ENCODE measurements around the gene NUDT14. TPM values are rescaled to one million over a fixed set of nuclear protein-coding genes. Genes with fewer than 3 reads are reported as not detected.

NUDT14 gene
- total RNA-seq, 1 donor from 2014 or later: 37.4 TPM

GRCh38 chr14:105192866-105193731 lies 12.0 kb upstream of the NUDT14 start:
- H3K27ac Mint-ChIP-seq (ENCODE audit: unreplicated experiment): no peak overlapping the region

GRCh38 chr14:105187935-105188524 lies 6.9 kb upstream of the NUDT14 start:
- TF ChIP-seq CTCF (IDR thresholded peaks at IDR 0.05): no peak
- Mint-ChIP-seq H3K27me3 (ENCODE audit: low read depth) (peaks cover 6% of the 10 kb centered on the region), H3K36me3 (ENCODE audit: low read depth) (no peaks in the 10 kb centered on the region), H3K27ac (ENCODE audit: unreplicated experiment) (no peak overlapping the region), H3K4me1 (ENCODE audit: low read depth) (no peaks in the 10 kb centered on the region), H3K4me3 (ENCODE audit: unreplicated experiment) (no peak overlapping the region), H3K9me3 (ENCODE audit: low read depth) (peaks cover 4% of the 10 kb centered on the region)
- DNase-seq (ENCODE audit: low spot score): no peak

More at GRCh38 chr14:105192866-105193731, 12.0 kb upstream of the NUDT14 start:
- TF ChIP-seq CTCF (IDR thresholded peaks at IDR 0.05): no peak
- peaks cover 2% of the 10 kb centered on the region for H3K9me3 Mint-ChIP-seq (ENCODE audit: low read depth)
- DNase-seq (ENCODE audit: low spot score): no peak
- H3K27me3 Mint-ChIP-seq (ENCODE audit: low read depth): peaks cover 11% of the 10 kb centered on the region
- no peak overlapping the region for H3K4me3 Mint-ChIP-seq (ENCODE audit: unreplicated experiment)
- H3K4me1 Mint-ChIP-seq (ENCODE audit: low read depth): peaks cover 8% of the 10 kb centered on the region
- no peaks in the 10 kb centered on the region for H3K36me3 Mint-ChIP-seq (ENCODE audit: low read depth)

- H3K4me1 Mint-ChIP-seq (ENCODE audit: low read depth): no peaks in the 10 kb centered on the region
- no peak overlapping the region for H3K4me3 Mint-ChIP-seq (ENCODE audit: unreplicated experiment)
- peaks cover 4% of the 10 kb centered on the region for H3K9me3 Mint-ChIP-seq (ENCODE audit: low read depth)
- no peak overlapping the region for H3K27ac Mint-ChIP-seq (ENCODE audit: unreplicated experiment)
- no peaks in the 10 kb centered on the region for H3K36me3 Mint-ChIP-seq (ENCODE audit: low read depth)
- DNase-seq (ENCODE audit: low spot score): no peak
- peaks cover 6% of the 10 kb centered on the region for H3K27me3 Mint-ChIP-seq (ENCODE audit: low read depth)
- no peak for TF ChIP-seq CTCF (IDR thresholded peaks at IDR 0.05)
These were observed 6.0 kb upstream of the NUDT14 start for GRCh38 chr14:105187116-105187515.

GRCh38 chr14:105185973-105186372 lies 4.9 kb upstream of the NUDT14 start:
- no peak overlapping the region for H3K27ac Mint-ChIP-seq (ENCODE audit: unreplicated experiment)
- H3K4me1 Mint-ChIP-seq (ENCODE audit: low read depth): no peaks in the 10 kb centered on the region
- H3K27me3 Mint-ChIP-seq (ENCODE audit: low read depth): peaks cover 6% of the 10 kb centered on the region
- H3K9me3 Mint-ChIP-seq (ENCODE audit: low read depth): peaks cover 4% of the 10 kb centered on the region
- no peak overlapping the region for H3K4me3 Mint-ChIP-seq (ENCODE audit: unreplicated experiment)
- no peak for DNase-seq (ENCODE audit: low spot score)
- H3K36me3 Mint-ChIP-seq (ENCODE audit: low read depth): no peaks in the 10 kb centered on the region
- no peak for TF ChIP-seq CTCF (IDR thresholded peaks at IDR 0.05)

- no peak for TF ChIP-seq CTCF (IDR thresholded peaks at IDR 0.05)
- H3K9me3 Mint-ChIP-seq (ENCODE audit: low read depth): peaks cover 4% of the 10 kb centered on the region
- H3K36me3 Mint-ChIP-seq (ENCODE audit: low read depth): no peaks in the 10 kb centered on the region
- DNase-seq (ENCODE audit: low spot score): no peak
- peaks cover 6% of the 10 kb centered on the region for H3K27me3 Mint-ChIP-seq (ENCODE audit: low read depth)
- no peak overlapping the region for H3K27ac Mint-ChIP-seq (ENCODE audit: unreplicated experiment)
- H3K4me1 Mint-ChIP-seq (ENCODE audit: low read depth): peaks cover 6% of the 10 kb centered on the region
- no peak overlapping the region for H3K4me3 Mint-ChIP-seq (ENCODE audit: unreplicated experiment)
These were observed 3.9 kb upstream of the NUDT14 start for GRCh38 chr14:105185001-105185400.

All from chondrocyte (in vitro differentiated cells).